Embryonic facial prominence (tissue), 1 donor: ENCODE results near the gene NAA50.
A peak's percentile ranks its signal among the peaks of the same experiment; 100 is the strongest.

Experiments used
- DNase-seq: peaks from one replicate; pipeline ENCODE4 v3.0.0-alpha.2; 2016; ENCODE audit errors: extremely low spot score

The NAA50 gene

DNA sequence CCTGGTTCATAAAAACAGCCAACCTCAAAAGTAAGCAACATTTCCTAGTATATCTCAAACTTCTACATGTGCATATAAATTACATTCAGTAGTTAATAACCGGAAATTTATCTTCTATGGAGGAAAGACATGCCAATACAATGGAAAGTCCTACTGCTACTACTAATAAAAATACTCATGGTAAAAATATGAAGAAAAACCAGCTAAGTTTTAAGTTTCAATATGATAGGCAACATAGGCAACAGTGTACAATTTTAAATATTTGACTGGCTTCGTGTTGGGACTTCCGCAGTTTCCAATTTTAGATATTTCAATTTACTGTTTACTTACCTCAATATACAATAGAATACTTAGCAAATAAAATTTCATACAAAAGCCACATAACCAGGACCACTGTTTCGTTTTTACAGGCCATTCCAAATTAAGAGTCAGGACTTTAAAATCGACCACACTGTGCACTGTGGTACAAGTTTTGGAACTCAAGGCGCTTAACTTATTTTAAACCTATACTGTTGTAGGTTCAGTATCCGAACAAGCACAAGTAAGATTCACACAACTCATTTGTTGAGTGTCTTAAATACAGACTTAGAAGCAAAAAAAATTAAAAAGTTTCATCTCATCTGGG, 2.9 kb downstream of the NAA50 start:
- DNase-seq: no peak

DNA sequence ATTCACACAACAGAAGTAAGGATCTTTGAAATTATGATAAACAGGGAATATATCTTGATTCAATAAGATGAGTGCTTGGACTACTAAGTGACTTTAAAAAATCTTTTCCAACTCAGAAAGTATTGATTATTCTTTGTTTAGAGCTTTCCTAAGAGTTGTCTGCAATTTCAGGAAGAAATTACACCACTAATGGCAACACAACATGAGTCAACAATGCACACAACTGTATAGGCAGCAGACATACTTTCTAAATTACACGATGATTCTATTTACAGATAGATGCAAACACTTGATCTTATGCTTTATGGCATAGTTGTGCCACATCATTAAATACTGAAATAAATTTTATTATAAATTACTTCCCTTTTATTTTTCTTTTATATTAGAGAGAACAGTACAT, 4.4 kb downstream of the NAA50 start:
- DNase-seq: no peak

DNA sequence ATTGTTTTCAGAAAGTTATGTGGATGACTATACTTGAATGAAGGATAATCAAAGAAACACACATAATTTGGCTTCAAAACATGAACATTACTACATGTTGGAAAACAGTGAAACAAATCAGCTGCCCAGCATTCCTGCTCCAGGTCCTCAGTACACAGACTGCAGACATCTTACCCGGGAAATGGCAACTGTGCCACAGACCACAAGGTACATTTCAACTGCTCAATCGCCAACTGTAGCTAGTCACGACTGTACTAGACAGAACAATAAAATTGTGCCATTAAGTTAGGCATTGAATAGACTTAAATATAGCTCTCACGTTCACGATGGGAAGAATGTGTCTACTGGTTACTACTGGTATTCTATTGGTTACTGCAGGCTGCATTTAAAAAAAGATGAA, 5.0 kb downstream of the NAA50 start:
- DNase-seq: no peak

DNA sequence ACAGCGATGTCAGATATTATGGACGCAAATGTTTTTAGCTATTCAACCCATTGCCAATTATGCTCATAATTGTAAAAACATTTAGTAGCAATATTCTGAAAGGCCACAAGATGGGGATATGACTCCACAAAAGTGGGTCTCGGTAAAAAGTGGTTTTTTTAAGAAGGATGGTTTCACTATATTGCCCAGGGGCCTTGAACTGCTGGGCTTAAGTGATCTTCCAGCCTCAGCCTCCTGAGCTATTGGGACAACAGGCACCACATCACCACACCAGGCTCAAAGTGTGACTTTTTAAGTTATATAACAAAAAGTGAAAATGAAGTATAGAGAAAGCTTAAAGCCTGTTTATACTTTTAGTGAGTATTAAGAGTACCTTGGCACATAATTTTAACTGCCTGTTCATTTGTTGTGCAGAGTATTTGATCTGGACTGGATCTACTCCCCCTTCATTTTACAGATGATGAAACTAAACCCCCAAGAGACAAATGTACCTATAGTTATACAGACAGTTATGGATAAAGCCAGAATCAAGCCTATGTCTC, 9.4 kb downstream of the NAA50 start:
- peak; percentile 40 for DNase-seq

DNA sequence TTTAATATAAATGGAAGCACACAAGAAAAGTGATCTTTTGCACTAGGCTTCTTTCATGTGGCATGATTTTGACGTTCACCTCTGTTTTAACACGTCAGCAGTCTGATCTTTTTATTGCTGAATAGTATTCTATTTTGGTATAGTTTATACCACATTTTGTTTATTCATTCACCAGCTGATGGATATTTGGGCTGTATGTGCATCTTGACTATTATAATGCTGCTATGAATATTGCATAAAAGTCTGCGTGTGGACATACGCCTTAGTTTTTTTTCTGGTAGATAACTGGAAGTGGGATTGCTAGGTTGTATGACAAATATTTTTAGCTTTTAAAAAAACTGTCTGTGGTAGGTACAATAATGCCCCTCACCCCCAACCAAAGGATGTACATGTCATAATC, 14.4 kb downstream of the NAA50 start:
- DNase-seq: no peak

DNA sequence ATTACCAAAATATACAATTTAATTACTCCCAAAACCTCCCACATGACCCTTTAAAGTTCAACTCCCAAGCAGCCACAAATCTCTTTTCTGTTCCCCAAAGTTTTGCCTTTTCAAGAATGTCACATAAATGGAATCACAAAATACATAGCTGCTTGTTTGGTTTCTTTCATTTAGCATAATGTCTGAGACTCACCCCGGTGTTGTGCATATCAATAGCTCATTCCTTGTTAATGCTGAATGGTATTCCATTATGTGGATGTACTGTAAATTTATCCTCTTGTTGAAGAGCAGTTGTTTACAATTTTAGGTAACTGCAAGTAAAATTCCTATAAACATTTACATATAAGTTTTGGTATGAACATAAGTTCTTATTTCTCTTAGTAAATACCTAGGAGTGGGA, 15.5 kb downstream of the NAA50 start:
- DNase-seq: no peak

DNA sequence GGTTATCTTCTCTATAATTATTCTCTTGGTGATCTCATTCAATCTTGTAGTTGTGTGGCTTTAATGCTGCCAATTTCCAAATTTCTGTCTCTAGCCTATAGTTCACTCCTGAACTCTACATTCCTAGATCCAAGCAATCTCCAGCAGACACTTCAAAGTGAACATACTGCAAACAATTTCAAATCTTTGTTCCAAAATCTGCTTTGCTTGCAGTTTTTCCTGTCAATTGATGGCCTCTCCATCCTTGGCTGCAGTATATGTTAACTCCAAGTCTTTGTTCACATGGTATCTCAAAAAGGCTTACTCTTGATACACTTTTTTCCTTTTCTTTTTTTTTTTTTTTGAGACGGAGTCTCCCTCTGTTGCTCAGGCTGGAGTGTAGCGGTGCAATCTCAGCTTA, 17.4 kb downstream of the NAA50 start:
- no peak for DNase-seq

DNA sequence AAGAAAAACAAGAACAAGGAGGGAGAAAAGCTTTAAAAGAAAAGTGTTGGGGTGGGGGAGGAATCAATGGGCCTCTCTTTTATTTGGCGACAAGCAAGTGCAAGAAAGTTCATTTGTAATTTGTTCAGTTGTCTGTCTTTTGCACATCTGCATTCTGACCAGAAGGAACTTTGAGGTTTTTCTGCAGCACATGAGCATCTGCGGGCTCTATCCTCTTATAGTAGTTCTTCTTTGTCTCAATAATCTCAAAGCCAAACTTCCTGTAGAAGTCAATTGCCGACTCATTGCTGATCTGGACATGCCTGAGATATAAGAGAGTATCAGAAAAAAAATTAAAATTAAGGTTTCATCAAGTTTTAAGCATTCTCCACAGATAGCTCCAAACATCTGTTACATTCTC, 24.4 kb downstream of the NAA50 start:
- DNase-seq: no peak

DNA sequence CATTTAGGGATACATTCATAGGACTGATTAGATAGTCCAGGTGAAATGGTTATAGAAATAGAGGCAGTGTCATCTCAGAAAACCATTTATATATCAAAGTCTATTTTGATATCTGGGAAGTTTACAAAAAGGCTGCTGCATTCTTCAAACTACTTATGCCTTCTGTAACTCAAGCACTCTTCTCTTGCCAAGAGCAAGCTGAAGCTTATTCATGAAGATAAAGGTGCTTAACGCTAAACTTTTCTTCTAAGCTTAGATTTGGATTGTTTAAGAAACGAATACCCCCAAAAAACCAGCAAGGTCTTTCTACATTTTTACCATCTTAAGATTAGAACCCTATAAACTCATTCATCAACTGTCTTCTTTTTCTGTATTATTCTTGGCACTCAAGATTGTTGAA, 26.3 kb downstream of the NAA50 start:
- DNase-seq: no peak

DNA sequence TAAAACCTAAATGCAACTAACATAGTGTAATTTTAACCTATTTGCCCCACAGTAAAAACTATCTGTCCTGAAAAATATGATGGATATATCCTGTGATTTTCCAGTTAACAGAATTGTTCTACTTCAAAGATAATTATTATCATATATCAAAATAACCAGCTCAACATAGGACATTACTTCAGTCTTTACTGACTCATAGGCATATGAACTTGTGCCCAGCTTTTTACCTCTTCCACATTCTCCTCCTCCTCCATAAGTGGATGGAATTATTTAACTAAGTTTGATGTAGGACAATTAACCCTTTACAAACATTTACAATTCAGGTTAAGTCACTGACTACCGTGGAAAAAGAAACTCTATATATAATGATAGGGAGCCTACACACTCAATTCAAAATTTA, 26.8 kb downstream of the NAA50 start:
- no peak for DNase-seq

DNA sequence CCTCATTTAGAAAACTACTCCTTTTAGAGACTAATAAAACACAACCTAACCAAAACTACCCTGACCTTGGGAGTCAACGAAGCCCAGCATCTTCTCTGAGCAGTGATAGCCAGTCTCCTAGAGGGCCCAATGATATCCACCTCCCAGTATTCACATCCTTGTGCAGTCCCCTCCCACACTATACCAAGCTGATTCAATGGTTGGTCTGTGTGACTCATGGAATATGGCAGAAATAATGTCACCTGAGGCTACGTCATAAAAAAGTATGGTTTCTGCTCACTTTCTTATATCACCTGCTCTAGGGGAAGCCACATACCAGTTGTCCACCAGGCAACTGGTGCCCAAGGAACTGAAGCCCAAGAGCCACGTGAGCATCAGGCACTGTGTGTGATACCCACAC, 28.2 kb downstream of the NAA50 start:
- DNase-seq: no peak

DNA sequence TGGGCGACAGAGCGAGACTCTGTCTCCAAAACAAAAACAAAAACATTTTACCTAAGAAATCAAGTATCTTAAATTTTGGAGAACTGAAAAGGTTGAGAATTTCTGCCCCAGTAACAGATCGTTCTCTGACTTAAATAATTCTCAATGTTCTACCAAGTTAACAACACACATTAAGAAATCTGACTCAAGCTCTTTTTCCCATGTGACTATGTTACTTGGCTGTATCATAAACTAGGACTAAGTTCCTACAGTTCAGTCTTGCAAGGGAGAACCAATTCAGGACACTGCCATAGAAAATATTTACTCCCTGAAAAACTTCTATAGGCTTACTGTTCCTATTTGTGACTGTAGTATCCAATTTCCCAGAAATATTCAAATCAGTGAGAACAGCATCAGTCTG, 28.7 kb downstream of the NAA50 start:
- no peak for DNase-seq

DNA sequence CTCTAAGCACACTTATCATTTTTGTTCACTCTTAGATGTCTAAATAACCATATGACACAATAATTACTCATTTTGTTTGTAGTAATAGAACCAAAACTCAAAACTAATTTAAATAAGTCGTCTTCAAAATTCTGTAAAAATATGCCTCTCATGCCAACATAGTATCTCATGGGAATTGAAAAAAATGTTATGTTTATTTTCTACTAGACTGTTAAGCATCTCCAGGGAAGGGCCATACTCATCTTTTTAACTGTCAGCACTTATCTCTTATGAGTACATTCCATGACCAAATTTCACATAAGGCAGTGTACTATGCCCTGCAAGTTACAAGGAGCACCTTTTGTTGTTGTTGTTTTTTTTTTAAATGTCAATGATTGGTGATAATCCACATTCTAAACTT, 31.3 kb downstream of the NAA50 start:
- no peak for DNase-seq

DNA sequence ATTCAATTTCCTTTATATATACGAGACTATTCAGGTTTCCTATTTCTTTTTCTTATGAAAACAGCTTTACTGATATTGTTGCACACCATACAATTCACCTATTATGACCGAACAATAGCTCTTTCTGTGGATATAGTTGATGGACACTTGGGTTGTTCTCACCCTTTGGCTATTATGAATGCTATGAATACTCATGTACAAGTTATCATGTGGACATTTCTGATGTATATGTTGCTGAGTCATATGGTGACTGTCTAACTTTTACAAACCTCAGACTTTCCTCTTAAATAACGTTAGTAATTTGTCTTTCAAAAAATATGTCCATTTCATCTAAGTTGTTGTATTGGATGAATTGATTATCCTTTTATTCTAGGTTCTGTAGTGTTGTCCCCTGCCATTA, 33.9 kb downstream of the NAA50 start:
- DNase-seq: no peak

DNA sequence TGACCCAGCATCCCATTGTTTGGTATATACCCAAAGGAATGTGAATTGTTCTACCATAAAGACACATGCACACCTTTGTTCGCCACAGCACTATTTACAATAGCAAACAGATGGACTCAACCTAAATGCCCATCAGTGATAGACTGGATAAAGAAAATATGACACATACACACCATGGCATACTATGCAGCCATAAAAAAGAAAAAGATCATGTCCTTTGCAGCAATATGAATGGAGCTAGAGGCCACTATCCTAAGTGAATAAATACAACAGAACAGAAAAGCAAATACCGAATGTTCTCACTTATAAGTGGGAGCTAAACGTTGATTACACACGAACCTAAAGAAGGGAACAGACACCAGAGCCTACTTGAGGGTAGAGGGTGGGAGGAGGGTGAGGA, 38.2 kb downstream of the NAA50 start:
- DNase-seq: no peak

DNA sequence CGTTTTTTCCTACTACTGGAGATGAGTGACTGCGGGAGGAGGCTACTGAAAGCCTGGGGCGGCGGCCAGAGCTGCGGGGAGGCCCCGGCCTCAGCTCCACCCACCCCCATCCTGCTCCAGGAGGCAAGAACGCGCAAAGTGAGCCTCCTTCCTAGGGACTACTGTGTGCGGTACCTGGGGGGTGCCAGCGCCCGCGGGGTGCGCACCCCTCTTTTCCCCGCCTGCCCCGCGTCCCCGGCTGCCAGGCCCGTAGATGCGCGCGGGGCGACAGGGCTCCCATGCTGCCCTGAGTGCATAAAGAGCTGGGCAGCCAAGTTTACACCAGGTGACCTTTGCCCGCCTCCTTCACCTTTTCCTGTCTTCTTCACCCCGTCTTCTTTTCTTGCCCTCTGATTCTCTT, 47.1 kb downstream of the NAA50 start:
- DNase-seq: no peak

DNA sequence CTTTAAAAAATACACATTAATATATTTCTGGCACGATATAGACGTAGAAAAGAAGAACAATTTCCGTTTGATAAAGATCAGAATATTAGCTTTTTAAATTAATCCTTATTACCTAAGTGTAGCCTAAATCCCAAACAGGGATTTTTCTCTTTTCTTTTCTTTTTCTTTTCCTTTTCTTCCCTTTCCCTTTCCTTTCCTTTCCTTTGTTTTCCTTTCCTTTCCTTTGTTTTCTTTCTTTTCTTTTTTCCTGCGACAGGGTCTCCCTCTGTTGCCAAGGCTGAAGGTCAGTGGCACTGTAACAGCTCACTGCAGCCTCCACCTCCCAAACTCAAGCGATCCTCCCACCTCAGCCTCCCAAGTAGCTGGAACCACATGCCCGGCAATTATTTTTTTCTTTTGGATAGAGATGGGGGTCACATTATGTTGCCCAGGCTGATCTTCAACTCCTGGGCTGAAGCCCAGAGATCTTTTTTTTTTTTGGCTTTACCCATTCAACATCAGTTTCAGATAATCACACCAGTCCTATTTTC, 47.8 kb downstream of the NAA50 start:
- no peak for DNase-seq

DNA sequence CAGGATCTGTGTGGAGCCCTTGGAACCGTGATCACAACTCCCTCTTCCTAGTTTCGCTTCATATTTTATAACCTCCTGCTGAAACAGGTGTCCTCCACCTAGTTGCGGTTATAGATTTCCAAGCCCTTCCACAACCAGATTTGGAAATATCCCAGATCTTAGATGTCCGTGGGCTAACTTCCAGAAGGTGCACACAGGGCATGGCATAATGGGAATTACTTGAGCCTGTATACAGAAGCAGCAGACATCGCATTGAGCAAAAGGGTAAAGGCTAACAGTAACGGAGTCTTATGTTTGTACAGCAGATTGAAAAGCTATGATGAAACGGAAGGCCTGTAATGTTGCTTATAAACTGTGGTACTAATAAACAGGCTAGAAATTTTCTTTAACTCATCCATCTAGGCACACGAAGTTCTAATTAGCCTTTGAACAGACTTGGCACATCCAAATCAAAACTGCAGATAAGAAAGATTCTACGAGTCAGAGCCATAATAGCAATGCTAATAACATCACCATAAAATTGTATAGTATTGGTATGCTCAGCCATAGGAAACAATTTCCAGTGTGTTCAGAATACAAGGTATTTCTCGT, 48.5 kb downstream of the NAA50 start:
- no peak for DNase-seq

DNA sequence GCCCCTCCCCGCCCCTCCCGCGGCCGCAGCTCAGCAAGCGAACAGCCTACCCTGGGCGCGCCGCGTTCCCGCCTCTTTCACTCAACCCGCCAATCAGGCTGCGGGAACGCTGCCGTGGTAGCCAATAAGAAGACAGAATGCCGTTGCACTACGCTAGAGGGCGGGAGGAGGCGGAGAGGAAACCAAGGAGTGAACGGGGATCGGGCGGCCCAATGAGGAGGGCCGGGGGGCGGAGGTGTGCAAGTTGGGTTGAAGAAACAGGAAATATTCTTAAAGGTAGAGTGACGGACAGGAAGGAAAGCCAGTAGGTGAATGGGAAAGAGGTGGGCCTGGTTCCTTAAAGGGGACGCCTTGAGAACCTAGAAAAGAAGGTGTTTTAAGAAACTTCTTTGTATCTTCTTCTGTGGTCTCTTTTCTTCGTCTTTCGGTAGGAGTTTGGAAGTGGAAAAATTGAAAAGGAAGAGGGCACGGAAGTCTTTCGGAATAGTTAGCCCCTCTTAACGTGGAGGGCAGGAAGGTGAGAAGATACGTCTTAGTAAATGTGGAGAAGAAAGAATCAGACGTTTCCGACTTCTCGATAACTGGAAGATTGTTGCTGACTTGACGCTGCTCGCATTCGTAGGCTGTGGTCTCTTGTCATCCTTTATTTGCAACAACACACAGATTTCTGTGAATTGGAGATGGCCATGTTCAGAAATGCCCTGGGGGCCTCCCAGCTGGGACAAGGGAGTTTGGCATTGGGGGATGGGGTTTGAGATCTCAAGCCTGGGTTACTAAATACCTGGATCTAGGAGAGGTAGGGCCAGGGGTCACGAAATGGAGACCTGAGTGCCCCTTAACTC, 49.2 kb downstream of the NAA50 start:
- DNase-seq: peak; percentile 99

DNA sequence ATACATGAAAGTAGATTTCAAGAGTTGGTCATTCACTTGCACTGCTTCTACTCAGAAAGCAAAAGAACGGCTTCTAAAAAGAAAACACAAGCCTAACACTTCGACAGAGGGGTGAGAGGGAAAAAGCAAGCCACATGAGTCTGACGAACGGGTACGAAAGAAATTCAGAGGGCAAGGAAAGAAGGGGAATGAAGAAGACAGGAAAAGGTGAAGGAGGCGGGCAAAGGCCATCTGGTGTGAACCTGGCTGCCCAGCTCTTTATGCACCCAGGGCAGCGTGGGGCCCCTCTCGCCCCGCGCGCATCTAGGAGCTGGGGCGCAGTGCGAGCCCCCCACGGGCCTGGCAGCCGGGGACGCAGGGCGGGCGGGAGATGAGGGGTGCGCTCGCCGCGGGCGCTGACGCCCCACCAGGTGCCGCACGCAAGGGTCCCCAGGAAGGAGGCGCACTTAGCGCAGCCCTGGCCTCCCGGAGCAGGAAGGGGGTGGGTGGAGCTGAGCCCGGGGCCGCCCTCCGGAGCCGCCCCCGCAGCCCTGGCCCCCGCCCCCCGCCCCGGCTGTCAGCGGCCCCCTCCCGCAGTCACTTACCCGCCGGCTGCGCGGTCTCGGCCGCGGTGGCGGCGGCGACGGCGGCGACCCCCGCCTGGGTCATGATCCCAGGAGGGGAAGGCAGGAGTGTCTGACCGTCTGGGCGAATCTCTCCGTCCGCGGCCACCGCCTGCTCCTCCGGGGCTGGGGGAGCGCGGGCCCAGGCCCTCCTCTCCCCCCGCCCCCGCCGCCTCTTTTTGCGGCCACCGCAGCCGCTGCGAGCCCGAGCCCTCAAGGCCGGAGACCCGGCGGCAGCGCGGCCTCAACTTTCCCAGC, 50.0 kb downstream of the NAA50 start, which contains the start of gene USF3:
USF3 (minus strand) TSS at position 857 of the 860 bp plus-strand sequence. CDS start 21,764 bp downstream, outside the sequence.
- DNase-seq: peak; percentile 18

DNA sequence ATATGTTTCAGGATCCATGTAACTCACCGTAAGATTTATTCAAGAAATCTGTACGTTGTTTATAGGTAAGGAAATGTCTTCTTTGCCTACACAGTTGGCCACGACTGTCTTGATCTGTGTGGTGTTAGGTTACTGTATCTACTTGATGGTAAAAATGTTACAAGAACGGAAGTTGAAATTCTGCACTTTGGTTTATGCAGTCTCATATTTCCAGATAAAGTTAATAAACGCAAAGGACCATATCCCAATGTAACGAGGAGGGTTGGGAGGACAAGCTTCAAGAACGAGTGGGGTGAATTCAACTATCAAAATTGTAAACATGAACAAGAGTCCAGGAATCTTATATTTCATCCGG, 50.6 kb downstream of the NAA50 start:
- no peak for DNase-seq

DNA sequence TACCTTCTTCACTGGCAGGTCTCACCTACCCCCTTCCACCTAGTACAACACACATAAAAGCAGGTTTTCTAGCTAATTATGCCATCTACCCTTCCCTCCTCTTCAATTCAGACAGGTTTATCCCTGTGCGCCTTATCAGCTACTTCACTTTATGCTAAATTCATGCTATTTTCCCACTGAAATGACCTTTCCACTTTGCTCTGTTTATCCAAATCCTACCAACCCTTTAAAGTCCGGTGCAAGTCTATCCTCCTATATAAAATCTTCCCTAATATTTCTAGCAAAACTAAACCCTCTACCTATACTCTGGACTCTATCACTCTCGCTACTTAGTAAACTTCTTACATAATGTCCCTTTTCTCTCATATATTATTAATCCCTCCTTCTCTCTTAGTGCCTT, 55.6 kb downstream of the NAA50 start:
- no peak for DNase-seq
